NT2/D1 (cell line): Measurements from ENCODE around the gene STK31.

Experiments used
- SUZ12 ChIP-seq: IDR thresholded peaks from 2 replicates; pipeline ENCODE4 v1.6.1; 2011; ENCODE audit not compliant: insufficient read length, insufficient read depth; ENCODE audit errors: extremely low read depth
- YY1 ChIP-seq: IDR thresholded peaks from 2 replicates; pipeline ENCODE4 v1.6.1; 2011; ENCODE audit not compliant: insufficient read length, insufficient read depth

DNA sequence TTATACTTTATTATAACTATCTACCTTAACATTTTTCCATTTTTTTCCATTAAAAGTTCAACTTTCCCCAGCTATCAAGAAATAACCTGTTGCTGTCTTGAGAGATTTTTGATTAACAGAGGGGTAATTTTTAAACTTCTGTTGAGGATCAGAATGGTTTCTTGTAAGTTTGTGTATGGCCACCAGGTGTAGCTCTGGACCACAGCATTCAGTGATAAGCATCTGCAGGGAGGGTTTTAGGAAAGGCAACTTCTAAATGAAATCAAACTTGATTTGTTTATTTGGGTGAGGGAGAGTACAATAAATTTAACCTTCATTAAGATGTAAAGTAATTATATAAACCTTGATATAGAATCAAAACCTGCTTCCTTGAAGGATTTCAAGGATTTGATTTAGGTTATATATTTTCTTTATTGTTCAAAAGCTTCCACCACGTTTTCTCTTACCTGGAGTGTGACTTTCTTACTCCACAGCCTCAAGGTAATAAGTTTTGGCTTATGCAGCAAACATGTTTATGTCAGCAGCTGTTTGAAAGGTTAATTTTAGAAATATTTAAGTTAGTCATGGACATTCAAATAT is 153.3 kb downstream of the STK31 start:
- TF ChIP-seq YY1 (no peak), SUZ12 (no peak)
